CD4-positive, alpha-beta T cell (primary cell): ENCODE measurements around the gene KCNA2. TPM values are rescaled to one million over a fixed set of nuclear protein-coding genes. Genes with fewer than 3 reads are reported as not detected.
A peak's percentile ranks its signal among the peaks of the same experiment; 100 is the strongest.

Experiments
- ATAC-seq: fragments of 200-7000 bp; cut with Tn5 transposase; one replicate; pipeline ENCODE4 v1.10.0; 2022; ENCODE audit warnings: mild to moderate bottlenecking; ENCODE audit not compliant: poor library complexity
- CTCF ChIA-PET: fragments of 350-600 bp; sonication (Branson Sonifier 250); formaldehyde crosslinking; loops from one replicate; lab custom pipeline; 2021; ENCODE audit warnings: antibody characterized with exemption, inconsistent platforms; lab: Charles Lee
- POLR2A ChIA-PET: fragments of 350-600 bp; sonication (Branson Sonifier 250); formaldehyde crosslinking; loops from one replicate; lab custom pipeline; 2021; ENCODE audit warnings: antibody characterized with exemption, inconsistent platforms; lab: Charles Lee
- DNase-seq, 14 experiments: peaks; one replicate each; pipeline ENCODE4 v3.0.0-alpha.2; 2013 to 2020; ENCODE audit warnings: mixed read lengths in 2 of 14
- H3K27ac ChIP-seq, 2 donors: one replicate each; pipeline versions ENCODE4 v1.5.1 to v1.7.0; 2013; ENCODE audit warnings: low read length in 2 of 2, low read depth in 1 of 2, mild to moderate bottlenecking in 1 of 2
- H3K27me3 ChIP-seq, 2 experiments: 1 replicate in 1 of 2; 2 replicates in 1 of 2; pipeline versions ENCODE4 v1.6.1 to v1.7.0; 2013; ENCODE audit warnings: low read length in 2 of 2, control low read depth in 1 of 2, mild to moderate bottlenecking in 1 of 2, moderate library complexity in 1 of 2; ENCODE audit not compliant: insufficient read depth in 2 of 2, control insufficient read depth in 1 of 2
- H3K36me3 ChIP-seq: one replicate; pipeline ENCODE4 v1.6.1; 2013; ENCODE audit warnings: low read length, control low read depth; ENCODE audit not compliant: insufficient read depth
- H3K4me1 ChIP-seq: one replicate; pipeline ENCODE4 v1.6.1; 2013; ENCODE audit warnings: low read length, control low read depth; ENCODE audit not compliant: insufficient read depth
- H3K4me3 ChIP-seq: one replicate; pipeline ENCODE4 v1.5.1; 2013; ENCODE audit warnings: mild to moderate bottlenecking, low read length, moderate library complexity
- H3K9me3 ChIP-seq, 2 experiments: 1 replicate in 1 of 2; 2 replicates in 1 of 2; pipeline versions ENCODE4 v1.6.1 to v1.7.0; 2013; ENCODE audit warnings: low read length in 2 of 2, mild to moderate bottlenecking in 2 of 2, control low read depth in 1 of 2, moderate library complexity in 1 of 2; ENCODE audit not compliant: control insufficient read depth in 1 of 2, insufficient read depth in 1 of 2
- H3K27ac Mint-ChIP-seq: one replicate; pipeline ENCODE4 v1.8.0; 2020; ENCODE audit warnings: mixed read lengths
- H3K27me3 Mint-ChIP-seq: one replicate; pipeline ENCODE4 v1.8.0; 2021; ENCODE audit warnings: mixed read lengths
- H3K36me3 Mint-ChIP-seq: one replicate; pipeline ENCODE4 v1.8.0; 2021; ENCODE audit warnings: low read depth, mixed read lengths
- H3K4me1 Mint-ChIP-seq: one replicate; pipeline ENCODE4 v1.8.0; 2021; ENCODE audit warnings: low read depth, mixed read lengths
- H3K4me3 Mint-ChIP-seq: one replicate; pipeline ENCODE4 v1.8.0; 2020; ENCODE audit warnings: mild to moderate bottlenecking, mixed read lengths
- H3K9me3 Mint-ChIP-seq: one replicate; pipeline ENCODE4 v1.8.0; 2020; ENCODE audit warnings: mixed read lengths
- intact Hi-C, 2 experiments: fragments of 100-400 bp; cut with DNase I in 1 of 2; cut with micrococcal nuclease in 1 of 2; formaldehyde crosslinking; loops; one replicate each; pipeline versions ENCODE4 v1.15.1 to v1.9.0; 2023 to 2025; cut with DNase I, micrococcal nuclease
- total RNA-seq, 174 experiments: library from RNA in 2 of 174; stranded (reverse) in 2 of 174; gene quantifications; one replicate each; pipeline ENCODE4 v1.2.3 and lab custom pipeline; 2021 to 2026
- TF ChIP-seq, protein P1 (sequence below): fragments of 200-600 bp; IDR thresholded peaks from one replicate; pipeline ENCODE4 v1.8.0; 2022; ENCODE audit warnings: antibody characterized with exemption, mild to moderate bottlenecking

Gene KCNA2
- total RNA-seq, 2 experiments from 2014 or later, result 0.78 to 0.88 TPM

DNA sequence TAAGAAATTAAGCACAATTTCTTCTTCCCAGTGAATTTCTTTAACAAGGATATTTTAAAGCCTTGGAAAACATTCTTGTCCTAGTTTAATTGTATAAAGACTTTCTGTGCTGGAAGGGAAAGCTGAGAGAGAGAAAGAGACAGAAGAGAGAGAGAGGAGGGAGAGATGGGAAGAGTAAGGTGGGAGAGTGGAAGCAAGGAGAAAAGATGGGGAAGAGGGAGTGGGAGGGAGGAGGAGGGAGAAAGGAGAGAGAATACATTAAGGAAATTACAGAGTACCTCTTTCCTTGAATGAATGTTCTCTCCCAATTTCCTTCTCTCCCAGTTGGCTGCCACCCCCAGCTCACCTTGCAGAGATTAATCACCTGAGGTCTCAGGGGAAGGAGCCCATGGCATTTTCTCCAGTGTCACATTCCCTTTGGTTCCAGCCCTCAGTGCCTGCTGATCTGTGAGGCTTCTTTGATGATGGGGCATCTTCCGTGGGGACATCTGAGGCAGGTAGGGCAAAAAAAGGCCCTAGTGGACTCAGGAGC, 54.8 kb downstream of the KCNA2 start:
- intact Hi-C loops, result no loop called here
- no peaks in the 10 kb centered on the region for H3K36me3 Mint-ChIP-seq
- Histone ChIP-seq H3K27me3 (peaks cover 30 to 46% of the 10 kb centered on the region in 2 experiments), H3K9me3 (no peaks in the 10 kb centered on the region), H3K27ac (no peak overlapping the region), H3K36me3 (no peaks in the 10 kb centered on the region), H3K4me3 (no peak overlapping the region), H3K4me1 (peaks cover 11% of the 10 kb centered on the region)
- ATAC-seq (no peak), DNase-seq (no peak)
- H3K27ac Mint-ChIP-seq, result no peak overlapping the region
- CTCF ChIA-PET, result no interaction called here
- no peak overlapping the region for H3K4me3 Mint-ChIP-seq
- H3K27me3 Mint-ChIP-seq, result peaks cover 59% of the 10 kb centered on the region
- H3K4me1 Mint-ChIP-seq, result no peaks in the 10 kb centered on the region
- H3K9me3 Mint-ChIP-seq, result no peaks in the 10 kb centered on the region
- TF ChIP-seq, protein P1, sequence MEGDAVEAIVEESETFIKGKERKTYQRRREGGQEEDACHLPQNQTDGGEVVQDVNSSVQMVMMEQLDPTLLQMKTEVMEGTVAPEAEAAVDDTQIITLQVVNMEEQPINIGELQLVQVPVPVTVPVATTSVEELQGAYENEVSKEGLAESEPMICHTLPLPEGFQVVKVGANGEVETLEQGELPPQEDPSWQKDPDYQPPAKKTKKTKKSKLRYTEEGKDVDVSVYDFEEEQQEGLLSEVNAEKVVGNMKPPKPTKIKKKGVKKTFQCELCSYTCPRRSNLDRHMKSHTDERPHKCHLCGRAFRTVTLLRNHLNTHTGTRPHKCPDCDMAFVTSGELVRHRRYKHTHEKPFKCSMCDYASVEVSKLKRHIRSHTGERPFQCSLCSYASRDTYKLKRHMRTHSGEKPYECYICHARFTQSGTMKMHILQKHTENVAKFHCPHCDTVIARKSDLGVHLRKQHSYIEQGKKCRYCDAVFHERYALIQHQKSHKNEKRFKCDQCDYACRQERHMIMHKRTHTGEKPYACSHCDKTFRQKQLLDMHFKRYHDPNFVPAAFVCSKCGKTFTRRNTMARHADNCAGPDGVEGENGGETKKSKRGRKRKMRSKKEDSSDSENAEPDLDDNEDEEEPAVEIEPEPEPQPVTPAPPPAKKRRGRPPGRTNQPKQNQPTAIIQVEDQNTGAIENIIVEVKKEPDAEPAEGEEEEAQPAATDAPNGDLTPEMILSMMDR, result no peak
- POLR2A ChIA-PET, result interaction anchor here (0.6 kb wide), 1 partner anchor 143 kb away, joined by 3 read pairs; no protein-coding TSS in a partner anchor

DNA sequence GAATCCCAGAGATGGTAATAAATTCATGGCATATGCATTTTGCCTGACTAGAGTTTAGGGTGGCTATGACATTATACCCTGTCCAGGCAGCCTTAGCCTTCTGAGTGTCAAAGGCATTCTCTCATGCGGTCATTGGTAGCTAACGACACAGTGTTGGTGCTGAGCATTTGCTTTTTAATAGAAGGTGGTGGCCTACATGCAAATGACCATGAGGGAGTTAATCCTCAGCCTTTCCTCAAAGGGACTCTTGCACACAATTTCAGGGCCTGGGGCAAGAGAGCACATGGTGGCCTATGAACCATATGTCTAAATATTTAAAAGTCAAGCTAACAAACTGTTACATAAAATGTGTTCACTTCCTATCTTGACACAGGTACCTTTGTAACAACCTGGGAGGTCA, 56.3 kb downstream of the KCNA2 start:
- CTCF ChIA-PET, result no interaction called here
- no peak overlapping the region for H3K27ac Mint-ChIP-seq

DNA sequence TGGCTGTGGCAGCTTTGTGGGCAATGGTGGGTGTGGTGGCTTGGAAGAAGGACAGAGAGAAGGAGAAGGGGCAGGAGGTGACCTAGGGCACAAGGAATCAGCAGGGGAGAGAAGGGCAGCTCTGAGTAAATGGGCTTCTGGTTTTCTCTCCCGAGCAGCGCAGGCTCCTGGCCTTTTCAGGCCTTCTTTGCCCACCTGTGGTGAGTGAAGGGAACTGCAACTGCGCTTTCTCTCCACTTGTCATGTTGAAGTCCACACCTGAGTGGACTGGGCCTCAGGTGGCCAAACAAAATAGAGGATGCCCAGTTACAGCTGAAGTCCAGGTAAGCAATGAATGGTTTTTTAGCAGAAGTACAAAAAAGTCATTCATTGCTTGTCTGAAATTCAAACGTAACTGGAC, 57.8 kb downstream of the KCNA2 start:
- H3K9me3 ChIP-seq, result no peaks in the 10 kb centered on the region
- Mint-ChIP-seq H3K4me1 (no peaks in the 10 kb centered on the region), H3K27me3 (peaks cover 45% of the 10 kb centered on the region), H3K27ac (no peak overlapping the region), H3K9me3 (no peaks in the 10 kb centered on the region), H3K4me3 (no peak overlapping the region), H3K36me3 (no peaks in the 10 kb centered on the region)
- ATAC-seq (no peak), DNase-seq (no peak)
- no peak overlapping the region for H3K4me3 ChIP-seq
- CTCF ChIA-PET, result no interaction called here
- POLR2A ChIA-PET, result no interaction called here
- no peak overlapping the region for H3K27ac ChIP-seq
- H3K4me1 ChIP-seq, result no peaks in the 10 kb centered on the region
- intact Hi-C loops, result loop anchor here in 1 of 2 experiments (10.0 kb wide), 1 partner anchor 446 kb away; no protein-coding TSS in a partner anchor
- H3K36me3 ChIP-seq, result no peaks in the 10 kb centered on the region
- peaks cover 12 to 24% of the 10 kb centered on the region in 2 experiments for H3K27me3 ChIP-seq
- TF ChIP-seq, protein P1, result peak; percentile 18

More for the DNA sequence above, 56.3 kb downstream of the KCNA2 start:
- Histone ChIP-seq H3K9me3 (no peaks in the 10 kb centered on the region), H3K27ac (no peak overlapping the region), H3K4me1 (peaks cover under 1% of the 10 kb centered on the region), H3K4me3 (no peak overlapping the region), H3K36me3 (no peaks in the 10 kb centered on the region), H3K27me3 (peaks cover 18 to 34% of the 10 kb centered on the region in 2 experiments)
- no peak overlapping the region for H3K4me3 Mint-ChIP-seq
- H3K9me3 Mint-ChIP-seq, result no peaks in the 10 kb centered on the region
- ATAC-seq, result no peak
- POLR2A ChIA-PET, result no interaction called here
- H3K4me1 Mint-ChIP-seq, result no peaks in the 10 kb centered on the region
- no peaks in the 10 kb centered on the region for H3K36me3 Mint-ChIP-seq
- TF ChIP-seq, protein P1, result no peak
- H3K27me3 Mint-ChIP-seq, result peaks cover 50% of the 10 kb centered on the region
- intact Hi-C loops, result loop anchor here in 1 of 2 experiments (10.0 kb wide), 1 partner anchor 445 kb away; no protein-coding TSS in a partner anchor
- no peak for DNase-seq
